SW480 (cell line): ENCODE data around the gene IQSEC3.

ENCODE experiments used
- DNase-seq: peaks from one replicate; pipeline ENCODE4 v3.0.0-alpha.2; 2016; ENCODE audit warnings: low spot score

The IQSEC3 gene

GRCh38 chr12:197911-198695, 131.5 kb downstream of the IQSEC3 start:
- no peak for DNase-seq

- DNase-seq, result no peak
These were observed 132.1 kb downstream of the IQSEC3 start for GRCh38 chr12:198705-199104.

- no peak for DNase-seq
These were observed 134.8 kb downstream of the IQSEC3 start for GRCh38 chr12:201361-201760.

- DNase-seq, result no peak
These were observed 135.6 kb downstream of the IQSEC3 start for GRCh38 chr12:202081-202731.

- no peak for DNase-seq
These were observed 136.5 kb downstream of the IQSEC3 start for GRCh38 chr12:203074-203461.

- DNase-seq, result no peak
These were observed 137.1 kb downstream of the IQSEC3 start for GRCh38 chr12:203462-204260.

- no peak for DNase-seq
These were observed 137.7 kb downstream of the IQSEC3 start for GRCh38 chr12:204261-204678.

- no peak for DNase-seq
These were observed 138.5 kb downstream of the IQSEC3 start for GRCh38 chr12:205026-205425.

GRCh38 chr12:206746-207440, 140.3 kb downstream of the IQSEC3 start:
- no peak for DNase-seq

GRCh38 chr12:207804-208203, 141.2 kb downstream of the IQSEC3 start:
- no peak for DNase-seq

- no peak for DNase-seq
These were observed 142.2 kb downstream of the IQSEC3 start for GRCh38 chr12:208813-209212.

- no peak for DNase-seq
These were observed 142.7 kb downstream of the IQSEC3 start for GRCh38 chr12:209246-209645.

- DNase-seq, result no peak
These were observed 143.3 kb downstream of the IQSEC3 start for GRCh38 chr12:209851-210250.

GRCh38 chr12:210277-211141, 143.9 kb downstream of the IQSEC3 start:
- no peak for DNase-seq

- DNase-seq, result no peak
These were observed 144.5 kb downstream of the IQSEC3 start for GRCh38 chr12:211142-211465.

GRCh38 chr12:211639-212414, 145.3 kb downstream of the IQSEC3 start:
- no peak for DNase-seq

- DNase-seq, result no peak
These were observed 145.8 kb downstream of the IQSEC3 start for GRCh38 chr12:212415-212714.

GRCh38 chr12:212715-213526, 146.4 kb downstream of the IQSEC3 start:
- DNase-seq, result no peak

GRCh38 chr12:213527-213932, 147.0 kb downstream of the IQSEC3 start:
- no peak for DNase-seq
